ENCODE results near the gene GZMM. TPM values are rescaled to one million over a fixed set of nuclear protein-coding genes. Genes with fewer than 3 reads are reported as not detected.

Gene GZMM
- total RNA-seq, 1 donor from 2014 or later: not detected

GRCh38 chr19:525857-526419 is 17.9 kb upstream of the GZMM start:
- TF ChIP-seq, protein P1, sequence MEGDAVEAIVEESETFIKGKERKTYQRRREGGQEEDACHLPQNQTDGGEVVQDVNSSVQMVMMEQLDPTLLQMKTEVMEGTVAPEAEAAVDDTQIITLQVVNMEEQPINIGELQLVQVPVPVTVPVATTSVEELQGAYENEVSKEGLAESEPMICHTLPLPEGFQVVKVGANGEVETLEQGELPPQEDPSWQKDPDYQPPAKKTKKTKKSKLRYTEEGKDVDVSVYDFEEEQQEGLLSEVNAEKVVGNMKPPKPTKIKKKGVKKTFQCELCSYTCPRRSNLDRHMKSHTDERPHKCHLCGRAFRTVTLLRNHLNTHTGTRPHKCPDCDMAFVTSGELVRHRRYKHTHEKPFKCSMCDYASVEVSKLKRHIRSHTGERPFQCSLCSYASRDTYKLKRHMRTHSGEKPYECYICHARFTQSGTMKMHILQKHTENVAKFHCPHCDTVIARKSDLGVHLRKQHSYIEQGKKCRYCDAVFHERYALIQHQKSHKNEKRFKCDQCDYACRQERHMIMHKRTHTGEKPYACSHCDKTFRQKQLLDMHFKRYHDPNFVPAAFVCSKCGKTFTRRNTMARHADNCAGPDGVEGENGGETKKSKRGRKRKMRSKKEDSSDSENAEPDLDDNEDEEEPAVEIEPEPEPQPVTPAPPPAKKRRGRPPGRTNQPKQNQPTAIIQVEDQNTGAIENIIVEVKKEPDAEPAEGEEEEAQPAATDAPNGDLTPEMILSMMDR (IDR thresholded peaks at IDR 0.05; ENCODE audit: unreplicated experiment): no peak
- Mint-ChIP-seq H3K4me3 (ENCODE audit: unreplicated experiment) (no peak overlapping the region), H3K36me3 (ENCODE audit: low read depth, unreplicated experiment) (no peaks in the 10 kb centered on the region), H3K27me3 (ENCODE audit: unreplicated experiment) (peaks cover 16% of the 10 kb centered on the region), H3K9me3 (ENCODE audit: unreplicated experiment) (no peaks in the 10 kb centered on the region), H3K4me1 (ENCODE audit: unreplicated experiment) (peaks cover 2% of the 10 kb centered on the region), H3K27ac (ENCODE audit: unreplicated experiment) (no peak overlapping the region)
- DNase-seq (ENCODE audit: low spot score): no peak

- peak overlapping the region; percentile 88 for H3K4me3 Mint-ChIP-seq (ENCODE audit: unreplicated experiment)
- H3K36me3 Mint-ChIP-seq (ENCODE audit: low read depth, unreplicated experiment): no peaks in the 10 kb centered on the region
- peaks cover 8% of the 10 kb centered on the region for H3K27me3 Mint-ChIP-seq (ENCODE audit: unreplicated experiment)
- H3K4me1 Mint-ChIP-seq (ENCODE audit: unreplicated experiment): peaks cover 7% of the 10 kb centered on the region
- no peaks in the 10 kb centered on the region for H3K9me3 Mint-ChIP-seq (ENCODE audit: unreplicated experiment)
- no peak for DNase-seq (ENCODE audit: low spot score)
- H3K27ac Mint-ChIP-seq (ENCODE audit: unreplicated experiment): peak overlapping the region; percentile 61
- TF ChIP-seq, protein P1 (IDR thresholded peaks at IDR 0.05; ENCODE audit: unreplicated experiment): no peak
Observed at GRCh38 chr19:530134-531008, 13.5 kb upstream of the GZMM start.

DNA sequence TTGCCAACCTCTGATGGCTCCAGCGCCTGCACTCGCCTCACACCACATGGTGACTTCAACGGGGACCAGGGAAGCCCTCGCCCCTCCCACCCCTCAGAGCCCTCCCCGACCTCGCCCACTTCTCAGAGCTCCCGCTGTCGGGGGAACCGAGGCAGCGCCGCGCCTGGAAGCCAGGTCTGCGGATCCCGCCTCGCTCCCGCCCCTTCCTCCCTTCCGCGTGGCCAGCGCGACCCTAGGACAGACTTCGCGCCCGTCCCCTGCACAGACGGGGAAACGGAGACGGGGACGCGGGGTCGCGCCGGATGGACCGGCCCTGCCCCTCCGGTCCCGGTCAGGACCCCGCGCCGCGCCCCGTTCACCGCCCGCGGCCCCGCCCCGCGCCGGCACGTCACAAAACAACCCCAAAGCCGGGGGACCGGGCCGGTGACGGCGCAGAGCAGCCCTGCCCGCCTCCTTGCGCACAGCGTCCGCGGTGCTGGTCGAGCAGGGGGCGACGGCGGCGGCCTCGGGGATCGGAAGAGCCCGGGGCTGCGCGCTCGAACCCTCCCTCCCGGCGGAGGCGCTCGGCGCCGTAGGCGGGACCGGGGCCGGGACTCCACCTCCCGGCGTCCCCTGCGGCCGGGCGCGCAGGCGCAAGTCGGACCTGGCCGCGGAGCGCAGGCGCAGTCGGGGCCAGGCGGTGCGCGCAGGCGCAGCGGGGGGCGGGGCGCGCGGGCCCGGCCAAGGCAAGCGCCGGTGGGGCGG is 12.7 kb upstream of the GZMM start:
- peaks cover 7% of the 10 kb centered on the region for H3K4me1 Mint-ChIP-seq (ENCODE audit: unreplicated experiment)
- peaks cover 8% of the 10 kb centered on the region for H3K27me3 Mint-ChIP-seq (ENCODE audit: unreplicated experiment)
- H3K27ac Mint-ChIP-seq (ENCODE audit: unreplicated experiment): no peak overlapping the region
- no peaks in the 10 kb centered on the region for H3K36me3 Mint-ChIP-seq (ENCODE audit: low read depth, unreplicated experiment)
- DNase-seq (ENCODE audit: low spot score): peak; percentile 96
- no peaks in the 10 kb centered on the region for H3K9me3 Mint-ChIP-seq (ENCODE audit: unreplicated experiment)
- TF ChIP-seq, protein P1 (IDR thresholded peaks at IDR 0.05; ENCODE audit: unreplicated experiment): no peak
- peak overlapping the region; percentile 88 for H3K4me3 Mint-ChIP-seq (ENCODE audit: unreplicated experiment)

GRCh38 chr19:531753-532560 is 11.9 kb upstream of the GZMM start, which contains the start of gene CDC34:
TSS of gene CDC34 (plus strand) at chr19:531760. CDS start at chr19:531932, 172 bp downstream.
- Mint-ChIP-seq H3K4me3 (ENCODE audit: unreplicated experiment) (peak within 1 kb of the TSS; percentile 94), H3K27me3 (ENCODE audit: unreplicated experiment) (peaks cover 8% of the 10 kb centered on the region), H3K27ac (ENCODE audit: unreplicated experiment) (no peak within 1 kb of the TSS), H3K36me3 (ENCODE audit: low read depth, unreplicated experiment) (no peaks in the 10 kb centered on the region), H3K4me1 (ENCODE audit: unreplicated experiment) (peaks cover 7% of the 10 kb centered on the region), H3K9me3 (ENCODE audit: unreplicated experiment) (no peaks in the 10 kb centered on the region)
- TF ChIP-seq, protein P1 (IDR thresholded peaks at IDR 0.05; ENCODE audit: unreplicated experiment): no peak
- DNase-seq (ENCODE audit: low spot score): no peak

Measured in endothelial cell (in vitro differentiated cells).